ENCODE measurements around the gene DHFR. TPM values are rescaled to one million over a fixed set of nuclear protein-coding genes. Genes with fewer than 3 reads are reported as not detected.

Gene DHFR
- total and polyA plus RNA-seq, 9 of the 15 experiments (the other 6 are each of a cell fraction or from before 2014, with no cell fraction given) = 45.6 to 176 (median 97.7) TPM

- intact Hi-C loops (cut with micrococcal nuclease) = loop anchor here (5.0 kb wide), 1 partner anchor 168 kb away; the partner anchor contains the start of gene FAM151B
- Histone ChIP-seq H2AFZ (ENCODE audit: low read depth, low read length) (peak overlapping the region; percentile 84), H3K4me1 (replicated peaks in 1 of 2; ENCODE audit: control insufficient read depth in 2 of 2, insufficient read depth in 2 of 2, low read length in 2 of 2) (peaks cover 0 to 8% of the 10 kb centered on the region in 2 experiments; a peak in 2 of 5 replicates), H3K79me2 (ENCODE audit: control insufficient read depth, insufficient read depth, low read length) (peaks cover 35% of the 10 kb centered on the region), H4K20me1 (replicated peaks; ENCODE audit: control insufficient read depth, insufficient read depth, low read length) (no peaks in the 10 kb centered on the region), H3K4me2 (ENCODE audit: insufficient read depth, low read length) (peak overlapping the region; percentile 77), H3K4me3 (peak overlapping the region; percentile 61), H3K36me3 (ENCODE audit: control insufficient read depth, insufficient read depth, low read length) (peaks cover 45% of the 10 kb centered on the region), H3K27me3 (ENCODE audit: control insufficient read depth in 2 of 2, insufficient read depth in 2 of 2, low read length in 2 of 2) (no peaks in the 10 kb centered on the region), H3K27ac (ENCODE audit: extremely low read depth, low read depth, low read length) (peak overlapping the region; percentile 92), H3K9ac (ENCODE audit: insufficient read depth in 1 of 2, low read depth in 2 of 2, low read length in 2 of 2) (peak overlapping the region; percentile 46 to 77), H3K9me3 (replicated peaks; ENCODE audit: control insufficient read depth, insufficient read depth, low read depth, low read length) (no peaks in the 10 kb centered on the region), H3K9me1 (ENCODE audit: control insufficient read depth, insufficient read depth, low read length) (no peaks in the 10 kb centered on the region)
- ChIA-PET POLR2A (interaction anchor here (0.6 to 2.5 kb wide), 6 partner anchors 9 to 1824 kb away, joined by 3 to 10 read pairs (median 4); no protein-coding TSS in a partner anchor), CTCF (ENCODE audit: low intra/inter-chr PET ratio) (no interaction called here)
- DNase-seq (ENCODE audit: extremely low read depth in 1 of 4, low spot score in 3 of 4) (peak in 2 of 4 experiments; percentile 9 to 29), ATAC-seq (no peak), FAIRE-seq (no peak)
- WGBS (ENCODE audit: insufficient coverage, low coverage, missing lambda C conversion rate) = 4% methylated on average over 7 of the region's 7 CpGs
- TSS peak; percentile 81 for BruUV-seq (replicated peaks)
- in situ Hi-C loops (cut with MboI) = no loop called here
- TF ChIP-seq POLR2H (tag; IDR thresholded peaks at IDR 0.05; ENCODE audit: low read depth) (0 out of 2 replicates have a peak, but pooled peaks have one; percentile 58), AFF4 (CRISPR knock-in tag; IDR thresholded peaks at IDR 0.05) (peak; percentile 20; the same call in 1 of the 2 replicates), HDAC2 (IDR thresholded peaks at IDR 0.05) (0 out of 2 replicates have a peak, but pooled peaks have one; percentile 1), PHF8 (IDR thresholded peaks at IDR 0.05; ENCODE audit: borderline replicate concordance, low read length) (no peak; the same call in 1 of the 2 replicates), TAF7 (tag; IDR thresholded peaks at IDR 0.05) (peak; percentile 60; the same call in 1 of the 2 replicates), NCOA6 (IDR thresholded peaks at IDR 0.05) (no peak), SMAD3 (CRISPR knock-in tag; conservative IDR thresholded peaks at IDR 0.05) (no peak), SMARCA4 (IDR thresholded peaks at IDR 0.05) (0 out of 2 replicates have a peak, but pooled peaks have one; percentile 15), TAF9B (IDR thresholded peaks at IDR 0.05; ENCODE audit: partially characterized antibody) (peak; percentile 52), PHF20 (IDR thresholded peaks at IDR 0.05; ENCODE audit: partially characterized antibody) (peak; percentile 25), DEAF1 (CRISPR knock-in tag; IDR thresholded peaks at IDR 0.05) (0 out of 2 replicates have a peak, but pooled peaks have one; percentile 16), NR2C1 (IDR thresholded peaks at IDR 0.05) (0 out of 2 replicates have a peak, but pooled peaks have one; percentile 11), NR2C1 (tag; IDR thresholded peaks at IDR 0.05) (no peak), ARID1B (IDR thresholded peaks at IDR 0.05) (peak; percentile 9; the same call in 1 of the 2 replicates), ZNF395 (CRISPR knock-in tag; IDR thresholded peaks at IDR 0.05) (0 out of 2 replicates have a peak, but pooled peaks have one; percentile 13), MIER1 (IDR thresholded peaks at IDR 0.05; ENCODE audit: low read depth) (peak; percentile 30; the same call in 1 of the 2 replicates)
These were observed 520 bp upstream of the DHFR start for GRCh38 chr5:80655231-80655774.
